ENCODE measurements around the gene CTNNBL1. TPM values are rescaled to one million over a fixed set of nuclear protein-coding genes. Genes with fewer than 3 reads are reported as not detected.

CTNNBL1 gene
- total and polyA plus RNA-seq, 8 donors = 14.8 to 34.9 (median 21.3) TPM

- Histone ChIP-seq H3K27me3 (no peaks in the 10 kb centered on the region), H3K4me1 (no peaks in the 10 kb centered on the region), H3K27ac (no peak overlapping the region), H3K9me3 (no peaks in the 10 kb centered on the region), H3K36me3 (no peaks in the 10 kb centered on the region), H3K4me3 (no peak overlapping the region)
- ATAC-seq = no peak
- 47 to 52% methylated on average over 5 of the region's 5 CpGs for WGBS, 2 donors
- no peak for TF ChIP-seq CTCF (IDR thresholded peaks at IDR 0.05)
- intact Hi-C loops (cut with DNase I) = no loop called here
- no peak for FAIRE-seq
- DNase-seq = no peak
These were observed 225.7 kb downstream of the CTNNBL1 start for GRCh38 chr20:37919389-37920040.

- FAIRE-seq = no peak
- intact Hi-C loops (cut with DNase I) = no loop called here
- WGBS, 2 donors = 34 to 44% methylated on average over 6 of the region's 6 CpGs
- Histone ChIP-seq H3K27me3 (no peaks in the 10 kb centered on the region), H3K4me3 (no peak overlapping the region), H3K27ac (no peak overlapping the region), H3K4me1 (no peaks in the 10 kb centered on the region), H3K9me3 (no peaks in the 10 kb centered on the region), H3K36me3 (no peaks in the 10 kb centered on the region)
- no peak for ATAC-seq
- TF ChIP-seq CTCF (IDR thresholded peaks at IDR 0.05) = no peak
- DNase-seq = peak in 1 of 6 donors; percentile 15
These were observed 226.4 kb downstream of the CTNNBL1 start for GRCh38 chr20:37920270-37920669.

GRCh38 chr20:37920679-37921322, 227.0 kb downstream of the CTNNBL1 start:
- ATAC-seq = no peak
- intact Hi-C loops (cut with DNase I) = no loop called here
- Histone ChIP-seq H3K4me3 (no peak overlapping the region), H3K27ac (no peak overlapping the region), H3K9me3 (no peaks in the 10 kb centered on the region), H3K27me3 (no peaks in the 10 kb centered on the region), H3K36me3 (no peaks in the 10 kb centered on the region), H3K4me1 (no peaks in the 10 kb centered on the region)
- WGBS, 2 donors = 36 to 57% methylated on average over 1 of the region's 1 CpG
- no peak for TF ChIP-seq CTCF (IDR thresholded peaks at IDR 0.05)
- no peak for FAIRE-seq
- DNase-seq = peak in 1 of 6 donors; percentile 14

GRCh38 chr20:37921341-37921929, 227.6 kb downstream of the CTNNBL1 start:
- Histone ChIP-seq H3K27ac (no peak overlapping the region), H3K27me3 (no peaks in the 10 kb centered on the region), H3K36me3 (no peaks in the 10 kb centered on the region), H3K4me1 (no peaks in the 10 kb centered on the region), H3K4me3 (no peak overlapping the region), H3K9me3 (no peaks in the 10 kb centered on the region)
- no peak for DNase-seq
- 65 to 78% methylated on average over 6 of the region's 6 CpGs for whole genome bisulfite sequencing, 2 donors
- TF ChIP-seq CTCF (IDR thresholded peaks at IDR 0.05) = no peak
- FAIRE-seq = no peak
- ATAC-seq = no peak
- intact Hi-C loops (cut with DNase I) = no loop called here

Other genes with a start within 250 kb of the CTNNBL1 start
- gene NNAT, start 172.8 kb upstream of the CTNNBL1 start, total RNA-seq = 1 to 10 TPM in 1 of 6 donors, under 1 TPM in 1, not detected in 4; 0.31 to 1.0 TPM
- under 1 TPM; 0.34 to 0.92 TPM for gene NNAT, start 172.8 kb upstream of the CTNNBL1 start, polyA plus RNA-seq
- 10 to 100 TPM; 14.6 to 27.9 (median 16.9) TPM for gene BLCAP, start 166.2 kb upstream of the CTNNBL1 start, total RNA-seq
- gene BLCAP, start 166.2 kb upstream of the CTNNBL1 start, polyA plus RNA-seq = 10 to 100 TPM; 21.1 to 35.3 TPM
- 1 to 10 TPM; 1.1 to 4.4 (median 2.8) TPM for gene VSTM2L, start 209.1 kb downstream of the CTNNBL1 start, total RNA-seq
- gene VSTM2L, start 209.1 kb downstream of the CTNNBL1 start, polyA plus RNA-seq = 10 to 100 TPM in 1 of 2 donors, 1 to 10 TPM in 1; 2.8 to 10.1 TPM